GM12878 (cell line): ENCODE results near the gene ATP2C1.

Experiments
- CHD2 ChIP-seq: IDR thresholded peaks from 2 replicates; pipeline ENCODE4 v1.6.1; 2011; ENCODE audit warnings: low read depth, low read length, improper control_type of control experiment, borderline replicate concordance
- CTCF ChIP-seq, 3 experiments: IDR thresholded peaks in 2 of 3; conservative IDR thresholded peaks in 1 of 3; 2 replicates each; pipeline ENCODE4 v1.5.1; 2011; ENCODE audit warnings: low read depth in 3 of 3, low read length in 3 of 3, mild to moderate bottlenecking in 3 of 3, control low read depth in 2 of 3, moderate library complexity in 2 of 3, inconsistent platforms in 1 of 3, mixed read lengths in 1 of 3; ENCODE audit not compliant: control insufficient read depth in 2 of 3, insufficient read depth in 1 of 3; ENCODE audit errors: extremely low read depth in 1 of 3
- NR2F1 ChIP-seq: fragments of 450-650 bp; conservative IDR thresholded peaks from 2 replicates; pipeline ENCODE4 v1.6.1; 2017; ENCODE audit warnings: mild to moderate bottlenecking
- SMC3 ChIP-seq: IDR thresholded peaks from 2 replicates; pipeline ENCODE4 v1.6.1; 2011; ENCODE audit warnings: low read length, improper control_type of control experiment, borderline replicate concordance
- ZNF592 ChIP-seq: fragments of 450-650 bp; IDR thresholded peaks from 2 replicates; pipeline ENCODE4 v1.6.1; 2017; ENCODE audit warnings: mild to moderate bottlenecking, moderate library complexity
- ZZZ3 ChIP-seq: IDR thresholded peaks from 2 replicates; pipeline ENCODE4 v1.6.1; 2011; ENCODE audit warnings: low read depth; ENCODE audit not compliant: control insufficient read depth, insufficient read length

GRCh38 chr3:130870423-130870822, 23.5 kb upstream of the ATP2C1 start:
- no peak for TF ChIP-seq CHD2
- no peak for TF ChIP-seq NR2F1
- TF ChIP-seq CTCF (IDR thresholded peaks at IDR 0.05 in 2 of 3, conservative IDR thresholded peaks at IDR 0.05 in 1 of 3; ENCODE audit: control insufficient read depth in 2 of 3, extremely low read depth in 1 of 3, insufficient read depth in 1 of 3, low read depth in 3 of 3, low read length in 3 of 3) = no peak
- no peak for TF ChIP-seq ZNF592
- TF ChIP-seq SMC3 = no peak
- TF ChIP-seq ZZZ3 = no peak
